CD4-positive, alpha-beta memory T cell (primary cell): Measurements from ENCODE around the gene ARHGEF37. TPM values are rescaled to one million over a fixed set of nuclear protein-coding genes. Genes with fewer than 3 reads are reported as not detected.
A peak's percentile ranks its signal among the peaks of the same experiment; 100 is the strongest.
"Not testable (repeated sequence)": the region's sequence is repeated elsewhere in the genome, so short reads cannot be mapped to it uniquely, and the experiment has no call there.

Experiments used
- CTCF ChIA-PET: fragments of 350-600 bp; sonication (Branson Sonifier 250); formaldehyde crosslinking; loops from one replicate; lab custom pipeline; 2021; ENCODE audit warnings: inconsistent platforms; ENCODE audit not compliant: partially characterized antibody; lab: Charles Lee
- POLR2A ChIA-PET: fragments of 350-600 bp; sonication (Branson Sonifier 250); formaldehyde crosslinking; loops from one replicate; lab custom pipeline; 2021; ENCODE audit not compliant: partially characterized antibody; lab: Charles Lee
- DNase-seq, 5 donors: peaks; one replicate each; pipeline versions ENCODE4 v3.0.0 to v3.0.0-alpha.2; 2020 to 2022; ENCODE audit warnings: mixed read lengths in 1 of 5
- H3K27ac ChIP-seq: one replicate; pipeline ENCODE4 v1.7.0; 2013; ENCODE audit warnings: low read depth, low read length
- H3K27me3 ChIP-seq: 2 replicates; pipeline ENCODE4 v1.7.0; 2013; ENCODE audit warnings: mild to moderate bottlenecking, low read length, moderate library complexity; ENCODE audit not compliant: insufficient read depth
- H3K36me3 ChIP-seq: 2 replicates; pipeline ENCODE4 v1.7.0; 2013; ENCODE audit warnings: mild to moderate bottlenecking, low read length, moderate library complexity; ENCODE audit not compliant: insufficient read depth
- H3K4me1 ChIP-seq: 2 replicates; pipeline ENCODE4 v1.7.0; 2013; ENCODE audit warnings: mild to moderate bottlenecking, low read length, moderate library complexity; ENCODE audit not compliant: insufficient read depth
- H3K4me3 ChIP-seq, 2 donors: one replicate each; pipeline ENCODE4 v1.7.0; 2013; ENCODE audit warnings: low read length in 2 of 2, mild to moderate bottlenecking in 1 of 2
- H3K9me3 ChIP-seq, 2 donors: one replicate each; pipeline ENCODE4 v1.7.0; 2013; ENCODE audit warnings: low read length in 2 of 2, control low read depth in 1 of 2; ENCODE audit not compliant: control insufficient read depth in 1 of 2
- H3K27ac Mint-ChIP-seq, 7 donors: one replicate each; pipeline ENCODE4 v1.8.0; 2020 to 2021; ENCODE audit warnings: mixed read lengths in 7 of 7, mild to moderate bottlenecking in 6 of 7, inconsistent platforms in 3 of 7, moderate library complexity in 3 of 7
- H3K27me3 Mint-ChIP-seq, 2 donors: one replicate each; pipeline ENCODE4 v1.8.0; 2020 to 2021; ENCODE audit warnings: mixed read lengths in 2 of 2
- H3K36me3 Mint-ChIP-seq, 2 donors: one replicate each; pipeline ENCODE4 v1.8.0; 2020 to 2021; ENCODE audit warnings: mixed read lengths in 2 of 2, inconsistent platforms in 1 of 2, mild to moderate bottlenecking in 1 of 2
- H3K4me1 Mint-ChIP-seq, 4 donors: one replicate each; pipeline ENCODE4 v1.8.0; 2020 to 2021; ENCODE audit warnings: mixed read lengths in 4 of 4, mild to moderate bottlenecking in 1 of 4
- H3K4me3 Mint-ChIP-seq, 8 donors: one replicate each; pipeline ENCODE4 v1.8.0; 2020 to 2021; ENCODE audit warnings: mixed read lengths in 8 of 8, mild to moderate bottlenecking in 7 of 8, moderate library complexity in 6 of 8, inconsistent platforms in 3 of 8
- H3K9me3 Mint-ChIP-seq, 8 donors: one replicate each; pipeline ENCODE4 v1.8.0; 2020 to 2021; ENCODE audit warnings: mixed read lengths in 8 of 8, mild to moderate bottlenecking in 5 of 8, inconsistent platforms in 3 of 8, moderate library complexity in 1 of 8
- intact Hi-C: fragments of 100-400 bp; cut with micrococcal nuclease; formaldehyde crosslinking; loops from one replicate; pipeline ENCODE4 v1.15.1; 2023
- polyA plus RNA-seq, 2 donors: library from polyadenylated mRNA; unstranded; fragments of 300-500 nt; fragmentation: Illumina TruSeq; gene quantifications; one replicate each; pipeline ENCODE4 v1.2.3, GENCODE V29; 2021
- total RNA-seq, 2 experiments: library from RNA; stranded (reverse); gene quantifications; one replicate each; pipeline ENCODE4 v1.2.3, GENCODE V29; 2021

The ARHGEF37 gene
- total and polyA plus RNA-seq, 4 experiments from 2014 or later = 0.96 to 1.3 TPM; not detected in 2

- no peak for DNase-seq
- Mint-ChIP-seq H3K36me3 (peaks cover 0 to 4% of the 10 kb centered on the region in 2 donors), H3K27me3 (peaks cover 0 to 2% of the 10 kb centered on the region in 2 donors), H3K27ac (no peak overlapping the region), H3K9me3 (peaks cover 0 to 33% (median 20%) of the 10 kb centered on the region in 8 donors), H3K4me3 (no peak overlapping the region), H3K4me1 (no peaks in the 10 kb centered on the region)
- POLR2A ChIA-PET = no interaction called here
- Histone ChIP-seq H3K27me3 (no peaks in the 10 kb centered on the region), H3K4me3 (no peak overlapping the region), H3K9me3 (no peaks in the 10 kb centered on the region), H3K36me3 (no peaks in the 10 kb centered on the region), H3K4me1 (no peaks in the 10 kb centered on the region), H3K27ac (no peak overlapping the region)
- intact Hi-C loops = no loop called here
- CTCF ChIA-PET = interaction anchor here (0.7 to 6.8 kb wide), 10 partner anchors 17 to 325 kb away, joined by 3 to 103 read pairs (median 4); no protein-coding TSS in a partner anchor
Measured at GRCh38 chr5:149666212-149666852, 85.0 kb downstream of the ARHGEF37 start.

- Histone ChIP-seq H3K4me1 (no peaks in the 10 kb centered on the region), H3K9me3 (no peaks in the 10 kb centered on the region), H3K27me3 (no peaks in the 10 kb centered on the region), H3K4me3 (no peak overlapping the region), H3K36me3 (no peaks in the 10 kb centered on the region), H3K27ac (no peak overlapping the region)
- H3K27ac Mint-ChIP-seq = no peak overlapping the region
- peaks cover 0 to 42% (median 29%) of the 10 kb centered on the region in 8 donors for H3K9me3 Mint-ChIP-seq
- H3K27me3 Mint-ChIP-seq = peaks cover 0 to 2% of the 10 kb centered on the region in 2 donors
- no peak overlapping the region for H3K4me3 Mint-ChIP-seq
- ChIA-PET CTCF (interaction anchor here (0.7 to 6.8 kb wide), 15 partner anchors 16 to 324 kb away, joined by 3 to 103 read pairs (median 4); no protein-coding TSS in a partner anchor), POLR2A (no interaction called here)
- H3K36me3 Mint-ChIP-seq = peaks cover 3 to 9% of the 10 kb centered on the region in 2 donors
- H3K4me1 Mint-ChIP-seq = no peaks in the 10 kb centered on the region
- intact Hi-C loops = loop anchor here (1.0 kb wide), 2 partner anchors 161 to 323 kb away; no protein-coding TSS in a partner anchor
- DNase-seq = peak in 1 of 5 donors; percentile 14
Measured at GRCh38 chr5:149667084-149667828, 86.0 kb downstream of the ARHGEF37 start.

- no peaks in the 10 kb centered on the region for H3K36me3 ChIP-seq
- no peak overlapping the region for H3K27ac Mint-ChIP-seq
- H3K4me1 ChIP-seq = no peaks in the 10 kb centered on the region
- H3K4me3 ChIP-seq = no peak overlapping the region
- DNase-seq = no peak
- no peaks in the 10 kb centered on the region for H3K4me1 Mint-ChIP-seq
- peaks cover 0 to 2% of the 10 kb centered on the region in 2 donors for H3K27me3 Mint-ChIP-seq
- ChIA-PET POLR2A (no interaction called here), CTCF (interaction anchor here (0.6 to 6.8 kb wide), 12 partner anchors 19 to 323 kb away, joined by 3 to 103 read pairs (median 4); no protein-coding TSS in a partner anchor)
- H3K9me3 ChIP-seq = no peaks in the 10 kb centered on the region
- H3K9me3 Mint-ChIP-seq = peaks cover 0 to 49% (median 32%) of the 10 kb centered on the region in 8 donors
- intact Hi-C loops = loop anchor here (1.0 kb wide), 2 partner anchors 160 to 322 kb away; no protein-coding TSS in a partner anchor
- H3K27ac ChIP-seq = no peak overlapping the region
- H3K27me3 ChIP-seq = no peaks in the 10 kb centered on the region
- H3K4me3 Mint-ChIP-seq = no peak overlapping the region
- peaks cover 4 to 9% of the 10 kb centered on the region in 2 donors for H3K36me3 Mint-ChIP-seq
Measured at GRCh38 chr5:149667829-149668330, 86.6 kb downstream of the ARHGEF37 start.

DNA sequence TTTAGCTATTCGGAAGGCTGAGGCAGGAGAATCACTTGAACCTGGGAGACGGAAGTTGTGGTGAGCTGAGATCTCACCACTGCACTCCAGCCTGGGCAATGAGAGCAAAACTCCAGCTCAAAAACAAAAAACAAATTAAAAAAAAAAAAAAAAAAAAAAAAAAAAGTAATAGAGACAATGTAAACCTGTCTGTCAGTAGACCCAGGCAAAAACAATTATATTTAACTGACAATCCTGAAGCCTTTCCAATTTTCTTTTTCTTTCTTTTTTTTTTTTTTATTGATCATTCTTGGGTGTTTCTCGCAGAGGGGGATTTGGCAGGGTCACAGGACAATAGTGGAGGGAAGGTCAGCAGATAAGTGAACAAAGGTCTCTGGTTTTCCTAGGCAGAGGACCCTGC is 88.0 kb downstream of the ARHGEF37 start:
- intact Hi-C loops = not testable (repeated sequence)
- CTCF ChIA-PET = interaction anchor here (0.6 to 6.8 kb wide), 3 partner anchors 129 to 352 kb away, joined by 3 to 103 read pairs (median 6); no protein-coding TSS in a partner anchor

DNA sequence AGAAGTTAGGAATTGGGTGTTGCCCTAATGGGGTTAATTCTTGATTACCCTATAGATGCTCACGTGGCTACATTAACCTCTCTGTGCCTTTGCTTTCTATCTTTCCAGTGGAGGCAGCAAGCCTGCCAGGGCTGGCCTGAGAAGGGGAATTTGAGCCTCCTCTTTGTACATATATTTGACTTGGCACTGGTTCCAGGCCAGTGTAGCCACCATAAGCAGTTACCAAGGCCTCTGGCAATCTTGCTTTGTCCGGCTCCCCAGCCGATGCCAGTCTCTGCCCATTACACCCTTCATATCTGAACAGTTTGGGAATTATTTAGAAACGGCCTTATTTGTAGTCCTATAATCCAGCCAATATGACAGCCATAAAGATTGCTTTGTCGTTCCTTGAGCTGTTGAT is 90.2 kb downstream of the ARHGEF37 start:
- ChIA-PET POLR2A (no interaction called here), CTCF (no interaction called here)
- Mint-ChIP-seq H3K27me3 (peaks cover 8 to 10% of the 10 kb centered on the region in 2 donors), H3K27ac (no peak overlapping the region), H3K4me1 (no peaks in the 10 kb centered on the region), H3K36me3 (peaks cover 4 to 9% of the 10 kb centered on the region in 2 donors), H3K9me3 (peaks cover 0 to 45% (median 30%) of the 10 kb centered on the region in 8 donors), H3K4me3 (no peak overlapping the region)
- no peaks in the 10 kb centered on the region for H3K27me3 ChIP-seq
- no peak overlapping the region for H3K27ac ChIP-seq
- H3K36me3 ChIP-seq = no peaks in the 10 kb centered on the region
- DNase-seq = no peak
- H3K4me1 ChIP-seq = no peaks in the 10 kb centered on the region
- intact Hi-C loops = no loop called here
- no peak overlapping the region for H3K4me3 ChIP-seq
- no peaks in the 10 kb centered on the region for H3K9me3 ChIP-seq

More for the DNA sequence above, 88.0 kb downstream of the ARHGEF37 start:
- peaks cover 0 to 57% (median 34%) of the 10 kb centered on the region in 8 donors for H3K9me3 Mint-ChIP-seq
- H3K4me3 Mint-ChIP-seq, H3K27ac Mint-ChIP-seq, H3K4me1 Mint-ChIP-seq, H3K27me3 ChIP-seq, POLR2A ChIA-PET, H3K27me3 Mint-ChIP-seq, H3K4me1 ChIP-seq, H3K27ac ChIP-seq, H3K4me3 ChIP-seq, H3K9me3 ChIP-seq, H3K36me3 Mint-ChIP-seq, DNase-seq, H3K36me3 ChIP-seq: not testable (repeated sequence)

DNA sequence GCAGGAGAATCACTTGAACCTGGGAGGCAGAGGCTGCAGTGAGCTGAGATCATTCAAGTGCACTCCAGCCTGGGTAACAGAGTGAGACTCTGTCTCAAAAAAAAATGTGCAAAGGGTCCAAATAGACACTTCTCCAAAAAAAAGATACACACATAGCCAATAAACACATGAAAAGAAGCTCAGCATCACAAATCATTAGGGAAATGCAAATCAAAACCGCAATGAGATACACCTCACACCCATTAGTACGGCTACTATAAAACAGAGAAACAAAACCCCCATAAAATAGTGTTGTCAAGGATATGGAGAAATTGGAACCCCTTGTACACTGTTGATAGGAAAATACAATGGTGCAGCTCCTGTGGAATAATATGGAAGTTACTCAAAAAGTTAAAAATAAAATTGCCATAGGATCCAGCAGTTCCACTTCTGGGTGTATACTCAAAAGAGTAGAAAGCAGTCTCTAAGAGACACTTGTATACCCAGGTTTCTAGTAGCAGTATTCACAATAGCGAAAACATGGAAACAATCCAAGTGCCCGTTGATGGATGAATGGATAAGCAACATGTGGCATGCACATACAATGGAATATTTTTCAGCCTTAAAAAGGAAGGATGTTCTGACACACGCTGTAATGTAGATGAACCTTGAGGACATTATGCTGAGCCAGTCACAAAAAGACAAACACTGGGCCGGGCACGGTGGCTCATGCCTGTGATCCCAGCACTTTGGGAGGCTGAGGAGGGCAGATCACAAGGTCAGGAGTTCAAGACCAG is 91.6 kb downstream of the ARHGEF37 start:
- ChIA-PET CTCF (no interaction called here), POLR2A (no interaction called here)
- H3K27me3 Mint-ChIP-seq = peaks cover 10 to 11% of the 10 kb centered on the region in 2 donors
- DNase-seq = no peak
- Histone ChIP-seq H3K36me3 (no peaks in the 10 kb centered on the region), H3K27me3 (no peaks in the 10 kb centered on the region), H3K4me3 (no peak overlapping the region), H3K9me3 (no peaks in the 10 kb centered on the region), H3K4me1 (no peaks in the 10 kb centered on the region), H3K27ac (no peak overlapping the region)
- H3K4me1 Mint-ChIP-seq = no peaks in the 10 kb centered on the region
- no peak overlapping the region for H3K27ac Mint-ChIP-seq
- peaks cover 0 to 36% (median 23%) of the 10 kb centered on the region in 8 donors for H3K9me3 Mint-ChIP-seq
- no peak overlapping the region for H3K4me3 Mint-ChIP-seq
- intact Hi-C loops = no loop called here
- H3K36me3 Mint-ChIP-seq = peaks cover 4 to 5% of the 10 kb centered on the region in 2 donors
